K562 (cell line): Measurements from ENCODE around the gene SPTBN4. TPM values are rescaled to one million over a fixed set of nuclear protein-coding genes. Genes with fewer than 3 reads are reported as not detected.

Source experiments
- BRD4 ChIP-seq: fragments of 200-600 bp; sonication (generic); IDR thresholded peaks from 2 replicates; pipeline ENCODE4 v1.6.1; 2017; ENCODE audit warnings: inconsistent platforms
- CGGBP1 ChIP-seq: fragments of 250-450 bp; sonication (Bioruptor Pico); IDR thresholded peaks from 2 replicates; pipeline ENCODE4 v1.9.0; 2021; ENCODE audit warnings: mild to moderate bottlenecking
- CHD7 ChIP-seq: fragments of 200-600 bp; sonication (generic); IDR thresholded peaks from one replicate; pipeline ENCODE4 v1.6.1; 2012; ENCODE audit warnings: mild to moderate bottlenecking, low read depth, low read length, inconsistent platforms
- ESRRA ChIP-seq: fragments of 450-650 bp; IDR thresholded peaks from 2 replicates; pipeline ENCODE4 v1.6.1; 2014; ENCODE audit warnings: low read depth, mild to moderate bottlenecking, moderate library complexity, borderline replicate concordance
- KAT2B ChIP-seq: IDR thresholded peaks from one replicate; pipeline ENCODE4 v1.6.1; 2012; ENCODE audit warnings: low read depth, mild to moderate bottlenecking, control low read depth, inconsistent platforms, low read length, moderate library complexity
- RNF2 ChIP-seq: sonication (generic); IDR thresholded peaks from 2 replicates; pipeline ENCODE4 v1.6.1; 2016
- RUNX1 ChIP-seq: sonication (generic); IDR thresholded peaks from 2 replicates; pipeline ENCODE4 v1.6.1; 2016; ENCODE audit warnings: antibody characterized with exemption, low read depth
- ZNF232 ChIP-seq: sonication (generic); formaldehyde crosslinking; IDR thresholded peaks from 2 replicates; pipeline ENCODE4 v1.8.0; 2022; ENCODE audit warnings: mild to moderate bottlenecking, missing genetic modification reagents
- ZNF407 ChIP-seq: fragments of 450-650 bp; IDR thresholded peaks from 2 replicates; pipeline ENCODE4 v1.6.1; 2016; ENCODE audit warnings: low read depth
- polyA plus RNA-seq, 8 experiments: library from polyadenylated mRNA; depleted of rRNA in 4 of 8; stranded (reverse) in 5 of 8; unstranded in 3 of 8; fragments of >200 nt; fragmentation: Nextera tagmentation in 2 of 8; fragmentation: Illumina TruSeq in 1 of 8; extraction: Ambion mirVana in 2 of 8; extraction: Trizol in 1 of 8; gene quantifications; 2 replicates each; pipeline versions ENCODE4 v1.2.1 to v1.2.3, GENCODE V29; 2011 to 2014; ENCODE audit warnings: inconsistent platforms in 1 of 8, missing spikeins in 1 of 8
- total RNA-seq, 7 experiments: library from RNA; depleted of rRNA in 6 of 7; stranded (reverse); fragments of >200 nt in 6 of 7; fragmentation: Illumina TruSeq in 2 of 7; extraction: Trizol in 2 of 7; gene quantifications; 2 replicates each; pipeline versions ENCODE4 v1.2.1 to v1.2.3, GENCODE V29; 2011 to 2021; ENCODE audit warnings: low replicate concordance in 1 of 7

Gene SPTBN4
- total and polyA plus RNA-seq, 9 of the 15 experiments (the other 6 are each of a cell fraction or from before 2014, with no cell fraction given) = 0.01 to 1.5 (median 0.86) TPM

DNA sequence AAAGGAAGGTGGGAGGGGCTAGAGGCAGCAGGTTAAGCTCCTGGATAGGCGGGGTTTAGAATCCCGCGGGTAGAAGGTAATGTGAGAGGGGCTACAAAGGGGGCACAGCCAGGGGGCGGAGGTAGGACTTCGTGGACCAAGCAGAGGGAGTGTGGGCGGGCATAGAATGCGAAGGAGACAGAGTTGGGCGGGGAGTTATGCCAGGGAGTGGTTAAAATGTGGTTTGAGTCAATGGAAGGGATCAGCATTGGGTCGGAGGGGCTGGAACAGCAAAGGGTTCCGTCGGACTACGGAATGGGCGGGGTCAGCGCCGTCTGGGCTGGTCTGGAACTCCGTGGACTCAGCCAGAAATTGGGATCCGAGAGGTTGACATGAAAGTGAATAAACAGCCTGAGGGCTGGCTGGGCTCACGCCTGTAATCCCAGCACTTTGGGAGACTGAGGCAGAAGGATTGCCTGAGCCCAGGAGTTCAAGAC is 137.4 kb downstream of the SPTBN4 start (continued):
- no peak for TF ChIP-seq CHD7
- no peak for TF ChIP-seq RUNX1
- TF ChIP-seq BRD4 = no peak
- no peak for TF ChIP-seq KAT2B
- no peak for TF ChIP-seq RNF2
- TF ChIP-seq ZNF407 = 0 out of 2 replicates have a peak, but pooled peaks have one; percentile 7
- TF ChIP-seq CGGBP1 = no peak
- TF ChIP-seq ZNF232 (CRISPR knock-in tag) = no peak
- TF ChIP-seq ESRRA = no peak
